Stomach (tissue), 9 donors: Measurements from ENCODE around the gene KCNQ4. TPM values are rescaled to one million over a fixed set of nuclear protein-coding genes. Genes with fewer than 3 reads are reported as not detected.

Experiments
- DNase-seq, 2 donors: peaks; one replicate each; pipeline versions ENCODE4 v3.0.0 to v3.0.0-alpha.2; 2013 to 2019
- H3K27ac ChIP-seq, 5 donors: fragments of 200-600 bp in 4 of 5; sonication (generic) in 4 of 5; one replicate each; pipeline ENCODE4 v1.5.1; 2013 to 2019; ENCODE audit warnings: mild to moderate bottlenecking in 1 of 5, moderate library complexity in 1 of 5
- H3K27me3 ChIP-seq, 3 donors: fragments of 200-600 bp; sonication (generic); one replicate each; pipeline ENCODE4 v1.5.1; 2017 to 2019; ENCODE audit warnings: mixed run types in 1 of 3
- H3K36me3 ChIP-seq, 4 donors: fragments of 200-600 bp; sonication (generic); 1 replicate in 3 of 4; 2 replicates in 1 of 4; pipeline ENCODE4 v1.5.1; 2016 to 2019
- H3K4me1 ChIP-seq, 4 donors: fragments of 200-600 bp; sonication (generic); one replicate each; pipeline ENCODE4 v1.5.1; 2016 to 2019
- H3K4me3 ChIP-seq, 4 donors: fragments of 200-600 bp; sonication (generic) in 3 of 4; one replicate each; pipeline ENCODE4 v1.5.1; 2016 to 2019; ENCODE audit warnings: mild to moderate bottlenecking in 1 of 4
- H3K9me3 ChIP-seq, 4 donors: fragments of 200-600 bp; sonication (generic); one replicate each; pipeline ENCODE4 v1.5.1; 2016 to 2019
- CTCF ChIP-seq, 7 experiments: fragments of 450-650 bp in 4 of 7; fragments of 200-600 bp in 3 of 7; sonication (generic) in 3 of 7; IDR thresholded peaks; one replicate each; pipeline ENCODE4 v1.5.1; 2016 to 2019; ENCODE audit warnings: antibody characterized with exemption in 7 of 7, control low read depth in 2 of 7, mild to moderate bottlenecking in 1 of 7
- EP300 ChIP-seq: sonication (generic); formaldehyde crosslinking; IDR thresholded peaks from one replicate; pipeline ENCODE4 v1.6.1; 2017; ENCODE audit warnings: antibody characterized with exemption
- POLR2A ChIP-seq, 4 donors: fragments of 450-650 bp; IDR thresholded peaks; one replicate each; pipeline ENCODE4 v1.6.1; 2016; ENCODE audit warnings: antibody characterized with exemption in 4 of 4, control low read depth in 2 of 4, mild to moderate bottlenecking in 1 of 4, moderate library complexity in 1 of 4
- POLR2AphosphoS5 ChIP-seq, 3 donors: sonication (generic); formaldehyde crosslinking; IDR thresholded peaks; one replicate each; pipeline ENCODE4 v1.6.1; 2016; ENCODE audit warnings: antibody characterized with exemption in 3 of 3
- WGBS, 5 donors: extraction: QIAGEN DNeasy Blood & Tissue Kit in 3 of 5; methylation state at CpG; one replicate each; pipeline versions ENCODE4 v1.1.5 to v1.1.7; 2013 to 2018; 5-methylcytosine and 5-hydroxymethylcytosine counted together
- intact Hi-C: fragments of 100-400 bp; cut with DNase I; formaldehyde crosslinking; loops from one replicate; pipeline ENCODE4 v1.15.1; 2023; ENCODE audit warnings: low total_unique reads
- polyA plus RNA-seq, 3 donors: library from polyadenylated mRNA; stranded (reverse); fragments of 200-250 nt; gene quantifications; one replicate each; pipeline ENCODE4 v1.2.3, GENCODE V29; 2013
- total RNA-seq, 5 donors: library from RNA; depleted of rRNA; stranded (reverse); fragments of >200 nt; gene quantifications; one replicate each; pipeline versions ENCODE4 v1.1.0 to v1.2.3, GENCODE V29; 2014 to 2016
- donor health status: healthy with polysubstance abuse.
- donor health status: Bipolar disorder and iron deficiency.
- donor health status: healthy.

KCNQ4 gene
- total and polyA plus RNA-seq, 8 donors = 0.31 to 7.6 (median 0.58) TPM; not detected in 1

- Histone ChIP-seq H3K4me1 (peaks cover 0 to 20% (median 5%) of the 10 kb centered on the region in 4 donors), H3K27ac (no peak overlapping the region), H3K9me3 (no peaks in the 10 kb centered on the region), H3K4me3 (no peak overlapping the region), H3K36me3 (peaks cover 52 to 100% (median 96%) of the 10 kb centered on the region in 4 donors), H3K27me3 (no peaks in the 10 kb centered on the region)
- intact Hi-C loops = no loop called here
- 78 to 90% (median 83%) methylated on average over 8 of the region's 8 CpGs for WGBS, 5 donors
- TF ChIP-seq POLR2A (IDR thresholded peaks at IDR 0.05) (no peak), EP300 (no peak), CTCF (IDR thresholded peaks at IDR 0.05) (no peak), POLR2AphosphoS5 (IDR thresholded peaks at IDR 0.05) (no peak)
- no peak for DNase-seq
These were observed 26.5 kb upstream of the KCNQ4 start for GRCh38 chr1:40757084-40757483.

- WGBS, 5 donors = 92 to 96% (median 95%) methylated on average over 6 to 7 of the region's 7 CpGs
- TF ChIP-seq POLR2A (IDR thresholded peaks at IDR 0.05) (no peak), POLR2AphosphoS5 (IDR thresholded peaks at IDR 0.05) (no peak), CTCF (IDR thresholded peaks at IDR 0.05) (no peak), EP300 (no peak)
- Histone ChIP-seq H3K27ac (no peak overlapping the region), H3K4me1 (peaks cover 0 to 21% (median 10%) of the 10 kb centered on the region in 4 donors), H3K36me3 (peaks cover 56 to 100% (median 98%) of the 10 kb centered on the region in 4 donors), H3K9me3 (no peaks in the 10 kb centered on the region), H3K4me3 (no peak overlapping the region), H3K27me3 (no peaks in the 10 kb centered on the region)
- intact Hi-C loops = no loop called here
- DNase-seq = no peak
These were observed 25.6 kb upstream of the KCNQ4 start for GRCh38 chr1:40758004-40758403.

DNA sequence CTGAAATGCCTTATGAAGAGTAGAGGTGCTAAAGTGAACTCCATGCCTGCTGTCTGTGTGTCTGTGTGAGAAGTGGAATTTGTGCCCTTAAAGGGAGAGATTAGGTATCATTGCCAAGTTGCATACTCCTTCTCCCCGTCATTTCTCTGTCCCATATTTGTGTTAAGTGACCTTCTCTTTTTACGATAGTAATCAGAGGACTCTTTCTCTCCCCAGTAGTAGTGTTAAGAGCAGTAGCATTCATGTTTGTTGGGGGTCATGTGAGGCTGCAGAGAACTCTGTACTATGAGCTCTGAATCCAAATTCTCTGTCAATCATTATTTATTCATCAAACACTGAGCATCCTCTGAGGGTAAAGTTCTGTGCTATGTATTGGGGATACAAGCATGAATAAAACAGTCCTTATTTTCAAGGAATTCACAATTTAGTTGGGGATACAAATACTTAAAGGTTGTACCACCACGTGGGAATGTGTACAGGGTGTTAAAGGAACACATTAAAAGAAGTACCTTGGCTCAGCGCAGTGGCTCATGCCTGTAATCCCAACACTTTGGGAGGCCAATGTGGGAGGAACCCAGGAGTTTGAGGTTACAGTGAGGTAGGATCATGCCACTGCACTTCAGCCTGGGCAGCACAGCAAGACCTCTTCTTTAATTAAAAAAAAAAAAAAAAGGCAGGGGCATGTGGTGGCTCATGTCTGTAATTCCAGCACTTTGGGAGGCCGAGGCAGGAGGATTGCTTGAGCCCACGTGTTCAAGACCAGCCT, 24.8 kb upstream of the KCNQ4 start:
- intact Hi-C loops = no loop called here
- no peak for TF ChIP-seq POLR2AphosphoS5 (IDR thresholded peaks at IDR 0.05)
- TF ChIP-seq CTCF (IDR thresholded peaks at IDR 0.05) = no peak
- no peak overlapping the region for H3K4me3 ChIP-seq
- H3K27ac ChIP-seq = no peak overlapping the region
- no peak for DNase-seq
- 82 to 93% (median 91%) methylated on average over 6 of the region's 6 CpGs for WGBS, 5 donors
- H3K4me1 ChIP-seq = peaks cover 0 to 21% (median 11%) of the 10 kb centered on the region in 4 donors
- no peaks in the 10 kb centered on the region for H3K9me3 ChIP-seq
- H3K36me3 ChIP-seq = peaks cover 60 to 100% (median 98%) of the 10 kb centered on the region in 4 donors
- H3K27me3 ChIP-seq = no peaks in the 10 kb centered on the region

DNA sequence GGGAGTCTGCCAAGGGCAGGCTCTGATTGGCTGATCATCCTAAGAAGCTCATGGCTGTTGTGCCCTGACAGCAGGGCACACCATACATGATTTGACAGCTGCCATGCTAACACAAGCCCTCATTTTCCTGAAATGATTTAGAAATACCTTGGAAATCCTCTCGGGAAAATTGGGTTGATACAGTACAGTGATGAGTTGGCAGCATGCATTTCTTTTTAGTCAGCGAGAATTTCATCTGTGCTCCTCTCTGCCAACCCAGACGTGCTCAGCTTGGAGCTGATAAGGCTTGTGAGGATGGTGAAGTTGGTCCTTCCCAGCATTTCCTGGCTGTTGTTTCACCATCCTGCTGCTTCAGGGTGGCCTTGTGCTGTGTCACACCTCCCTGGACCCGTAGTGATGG, 22.6 kb upstream of the KCNQ4 start:
- no peak overlapping the region for H3K4me3 ChIP-seq
- 71 to 90% (median 85%) methylated on average over 4 of the region's 4 CpGs for WGBS, 5 donors
- no peak for DNase-seq
- H3K27ac ChIP-seq = no peak overlapping the region
- intact Hi-C loops = no loop called here
- peaks cover 0 to 30% (median 16%) of the 10 kb centered on the region in 4 donors for H3K4me1 ChIP-seq
- no peaks in the 10 kb centered on the region for H3K27me3 ChIP-seq
- no peaks in the 10 kb centered on the region for H3K9me3 ChIP-seq
- H3K36me3 ChIP-seq = peaks cover 62 to 100% (median 98%) of the 10 kb centered on the region in 4 donors
- TF ChIP-seq POLR2AphosphoS5 (IDR thresholded peaks at IDR 0.05) (no peak), POLR2A (IDR thresholded peaks at IDR 0.05) (no peak), EP300 (no peak), CTCF (IDR thresholded peaks at IDR 0.05) (no peak)
